GM12801 (cell line): ENCODE measurements around the gene SPACDR.

Experiments
- TF ChIP-seq, protein P1 (sequence below): IDR thresholded peaks from one replicate; pipeline ENCODE4 v1.5.1; 2011; ENCODE audit warnings: control low read depth; ENCODE audit not compliant: insufficient read length; ENCODE audit errors: extremely low read depth

SPACDR gene

DNA sequence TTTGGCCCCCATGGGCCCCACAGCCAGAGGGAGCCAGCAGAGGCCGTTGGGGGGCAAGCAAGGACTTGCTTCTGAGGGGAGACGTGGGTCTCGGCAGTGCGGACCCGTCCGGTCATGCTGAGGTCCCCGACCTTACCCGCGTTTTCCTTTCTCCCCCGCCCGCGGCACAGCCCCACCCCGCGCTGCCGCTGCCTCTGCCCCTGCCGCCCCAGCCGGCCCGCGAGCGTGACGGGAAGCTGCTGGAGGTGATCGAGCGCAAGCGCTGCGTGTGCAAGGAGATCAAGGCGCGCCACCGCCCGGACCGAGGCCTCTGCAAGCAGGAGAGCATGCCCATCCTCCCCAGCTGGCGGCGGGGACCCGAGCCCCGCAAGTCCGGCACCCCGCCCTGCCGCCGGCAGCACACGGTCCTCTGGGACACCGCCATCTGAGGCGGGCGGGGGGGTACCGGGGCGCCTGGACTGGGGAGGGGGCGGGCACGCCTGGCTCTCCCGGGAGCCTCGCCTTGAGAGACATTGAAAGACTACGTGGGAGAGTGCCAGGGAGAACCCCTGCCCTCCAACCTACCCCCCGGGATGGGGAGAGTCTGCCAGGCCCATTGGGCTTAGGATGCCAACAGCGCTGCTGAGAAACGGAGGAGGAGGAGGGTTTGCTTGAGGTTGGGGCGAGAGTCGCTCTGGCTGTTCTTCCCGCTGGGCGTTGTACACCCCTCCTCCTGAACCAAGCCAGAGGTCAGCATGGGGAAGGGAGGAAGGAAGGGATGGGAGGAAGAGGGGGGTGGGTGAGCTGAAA lies 29.6 kb upstream of the SPACDR start:
- TF ChIP-seq, protein P1, sequence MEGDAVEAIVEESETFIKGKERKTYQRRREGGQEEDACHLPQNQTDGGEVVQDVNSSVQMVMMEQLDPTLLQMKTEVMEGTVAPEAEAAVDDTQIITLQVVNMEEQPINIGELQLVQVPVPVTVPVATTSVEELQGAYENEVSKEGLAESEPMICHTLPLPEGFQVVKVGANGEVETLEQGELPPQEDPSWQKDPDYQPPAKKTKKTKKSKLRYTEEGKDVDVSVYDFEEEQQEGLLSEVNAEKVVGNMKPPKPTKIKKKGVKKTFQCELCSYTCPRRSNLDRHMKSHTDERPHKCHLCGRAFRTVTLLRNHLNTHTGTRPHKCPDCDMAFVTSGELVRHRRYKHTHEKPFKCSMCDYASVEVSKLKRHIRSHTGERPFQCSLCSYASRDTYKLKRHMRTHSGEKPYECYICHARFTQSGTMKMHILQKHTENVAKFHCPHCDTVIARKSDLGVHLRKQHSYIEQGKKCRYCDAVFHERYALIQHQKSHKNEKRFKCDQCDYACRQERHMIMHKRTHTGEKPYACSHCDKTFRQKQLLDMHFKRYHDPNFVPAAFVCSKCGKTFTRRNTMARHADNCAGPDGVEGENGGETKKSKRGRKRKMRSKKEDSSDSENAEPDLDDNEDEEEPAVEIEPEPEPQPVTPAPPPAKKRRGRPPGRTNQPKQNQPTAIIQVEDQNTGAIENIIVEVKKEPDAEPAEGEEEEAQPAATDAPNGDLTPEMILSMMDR = no peak

DNA sequence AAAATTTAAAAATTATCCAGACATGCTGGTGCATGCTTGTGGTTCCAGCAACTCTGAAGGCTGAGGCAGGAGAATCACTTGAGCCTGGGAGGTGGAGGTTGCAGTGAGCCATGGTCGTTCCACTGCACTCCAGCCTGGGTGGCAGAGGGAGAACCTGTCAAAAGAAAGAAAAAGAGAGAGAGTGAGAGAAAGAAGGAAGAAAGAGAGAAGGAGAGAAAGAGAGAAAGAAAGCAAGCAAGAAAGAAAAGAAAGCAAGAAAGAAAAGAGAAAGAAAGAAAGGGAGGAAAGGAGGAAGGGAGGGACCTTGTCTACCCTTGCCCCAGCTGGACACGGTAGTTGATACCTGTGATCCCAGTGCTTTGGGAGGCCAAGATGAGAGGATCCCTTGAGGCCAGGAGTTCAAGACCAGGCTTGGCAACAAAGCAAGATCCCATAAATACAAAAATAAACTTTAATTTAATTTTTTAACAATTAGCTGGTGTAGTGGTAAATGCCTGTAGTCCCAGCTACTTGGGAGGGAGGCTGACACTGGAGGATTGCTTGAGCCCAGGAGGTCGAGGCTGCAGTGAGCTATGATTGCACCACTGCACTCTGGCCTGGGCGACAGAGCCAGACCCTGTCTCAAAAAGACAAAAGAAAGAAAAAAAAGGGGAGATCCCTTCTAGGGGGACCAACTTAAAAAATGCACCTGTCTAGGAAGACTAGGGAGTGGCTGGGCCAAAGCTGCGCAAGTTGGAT lies 28.8 kb upstream of the SPACDR start:
- TF ChIP-seq, protein P1 = no peak

DNA sequence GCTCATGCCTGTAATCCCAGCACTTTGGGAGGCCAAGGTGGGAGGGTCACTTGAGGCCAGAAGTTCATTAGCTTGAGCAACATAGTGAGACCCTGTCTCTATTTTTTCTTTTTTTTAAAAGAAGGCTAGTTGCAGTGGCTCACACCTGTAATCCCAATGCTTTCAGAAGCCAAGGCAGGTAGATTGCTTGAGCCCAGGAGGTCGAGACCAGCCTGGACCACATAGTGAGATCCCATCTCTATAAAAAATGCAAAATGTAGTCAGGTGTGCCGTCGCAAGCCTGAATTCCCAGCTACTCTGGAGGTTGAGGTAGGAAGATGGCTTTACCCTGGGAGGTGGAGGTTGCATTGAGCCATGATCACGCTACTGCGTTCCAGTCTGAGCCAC lies 27.1 kb upstream of the SPACDR start:
- TF ChIP-seq, protein P1 = no peak

DNA sequence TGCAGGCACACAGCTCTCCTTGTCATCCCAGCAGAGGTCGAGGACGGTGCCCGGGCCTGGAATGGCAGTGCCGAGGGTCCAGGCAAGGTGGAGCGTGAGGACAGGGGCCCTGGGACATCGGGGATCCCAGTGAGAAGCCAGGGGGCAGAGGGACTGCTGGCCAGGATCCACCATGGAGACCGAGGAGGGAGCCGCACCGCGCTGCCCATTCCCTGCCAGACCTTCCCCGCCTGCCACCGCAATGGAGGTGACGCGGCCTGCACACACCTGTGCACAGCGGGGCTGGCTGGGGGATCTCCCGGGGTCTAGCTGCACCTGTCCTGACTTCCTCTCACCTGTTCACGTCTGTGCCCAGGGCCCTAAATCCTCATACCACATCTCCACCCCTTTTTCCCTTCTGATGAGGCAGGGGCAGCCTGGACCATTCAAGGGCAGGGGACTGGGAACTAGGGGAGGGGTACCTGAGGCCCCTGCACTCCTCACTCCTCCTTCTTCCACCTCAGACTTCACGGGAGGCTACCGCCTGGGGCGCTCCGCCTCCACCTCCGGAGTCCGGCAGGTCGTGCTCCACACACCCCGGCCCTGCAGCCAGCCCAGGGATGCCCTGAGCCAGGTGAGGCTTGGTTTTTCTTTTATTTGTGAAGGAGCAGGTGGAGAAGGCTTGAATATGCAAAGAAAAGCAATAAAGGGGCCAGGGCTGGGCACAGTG lies 26.6 kb upstream of the SPACDR start:
- TF ChIP-seq, protein P1 = no peak

DNA sequence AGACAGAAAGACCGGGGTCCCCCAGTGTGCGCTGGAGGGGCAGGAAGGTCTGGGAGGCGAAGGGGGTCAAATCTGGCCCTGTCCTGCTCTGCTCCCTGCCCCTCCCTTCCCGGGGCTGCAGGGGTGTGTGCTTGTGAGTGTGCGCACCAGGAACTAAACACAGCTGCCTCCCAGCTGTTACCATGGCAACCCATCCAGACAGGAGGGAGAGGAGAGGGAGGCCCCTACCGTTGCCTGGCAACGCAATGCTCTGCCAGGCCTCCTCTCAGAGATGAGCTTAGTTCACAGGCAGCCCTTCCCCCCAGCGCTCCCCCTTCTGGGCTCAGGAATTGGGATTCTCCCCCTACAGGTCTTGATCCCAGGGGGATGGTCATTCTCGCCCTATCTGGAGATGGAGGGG lies 25.8 kb upstream of the SPACDR start:
- TF ChIP-seq, protein P1 = no peak

DNA sequence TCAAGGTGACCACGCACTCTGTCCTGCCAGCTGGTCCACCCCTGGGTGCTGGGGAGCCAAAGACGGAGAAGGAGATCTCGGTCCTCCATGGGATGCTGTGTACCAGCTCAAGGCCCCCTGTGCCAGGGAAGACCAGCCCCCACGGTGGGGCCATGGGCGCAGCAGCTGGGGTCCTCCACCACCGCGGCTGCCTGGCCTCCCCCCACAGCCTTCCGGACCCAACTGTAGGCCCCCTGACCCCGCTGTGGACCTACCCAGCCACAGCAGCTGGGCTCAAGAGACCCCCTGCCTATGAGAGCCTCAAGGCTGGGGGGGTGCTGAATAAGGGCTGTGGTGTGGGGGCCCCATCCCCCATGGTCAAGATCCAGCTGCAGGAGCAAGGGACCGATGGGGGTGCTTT lies 25.1 kb upstream of the SPACDR start:
- TF ChIP-seq, protein P1 = no peak

DNA sequence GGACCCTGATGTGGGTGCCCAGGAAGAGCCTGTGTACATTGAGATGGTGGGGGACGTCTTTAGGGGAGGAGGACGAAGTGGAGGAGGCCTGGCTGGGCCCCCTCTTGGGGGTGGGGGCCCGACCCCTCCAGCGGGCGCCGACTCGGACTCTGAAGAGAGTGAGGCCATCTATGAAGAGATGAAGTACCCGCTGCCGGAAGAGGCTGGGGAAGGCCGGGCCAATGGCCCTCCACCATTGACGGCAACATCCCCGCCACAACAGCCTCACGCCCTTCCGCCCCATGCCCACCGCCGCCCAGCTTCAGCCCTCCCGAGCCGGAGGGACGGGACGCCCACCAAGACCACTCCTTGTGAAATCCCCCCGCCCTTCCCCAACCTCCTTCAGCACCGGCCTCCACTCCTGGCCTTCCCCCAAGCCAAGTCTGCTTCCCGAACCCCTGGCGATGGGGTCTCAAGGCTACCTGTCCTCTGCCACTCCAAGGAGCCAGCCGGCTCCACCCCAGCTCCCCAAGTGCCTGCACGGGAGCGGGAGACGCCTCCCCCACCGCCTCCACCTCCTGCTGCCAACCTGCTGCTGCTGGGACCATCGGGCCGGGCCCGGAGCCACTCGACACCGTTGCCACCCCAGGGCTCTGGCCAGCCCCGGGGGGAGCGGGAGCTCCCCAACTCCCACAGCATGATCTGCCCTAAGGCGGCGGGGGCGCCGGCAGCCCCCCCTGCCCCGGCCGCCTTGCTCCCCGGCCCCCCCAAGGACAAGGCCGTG lies 24.5 kb upstream of the SPACDR start:
- TF ChIP-seq, protein P1 = no peak
